KBM-7 (cell line): Measurements from ENCODE around the gene IQCH.

Source experiments
- DNase-seq: peaks from one replicate; pipeline ENCODE4 v3.0.0-alpha.2; 2015
- in situ Hi-C: fragments of 300-500 bp; cut with MboI; formaldehyde crosslinking; loops from 2 replicates; pipeline ENCODE4 v1.14.3; 2020; ENCODE audit warnings: low sequenced_read_pairs, low pct_unique_long_range_greater_than_20kb, mixed read lengths

Gene IQCH

DNA sequence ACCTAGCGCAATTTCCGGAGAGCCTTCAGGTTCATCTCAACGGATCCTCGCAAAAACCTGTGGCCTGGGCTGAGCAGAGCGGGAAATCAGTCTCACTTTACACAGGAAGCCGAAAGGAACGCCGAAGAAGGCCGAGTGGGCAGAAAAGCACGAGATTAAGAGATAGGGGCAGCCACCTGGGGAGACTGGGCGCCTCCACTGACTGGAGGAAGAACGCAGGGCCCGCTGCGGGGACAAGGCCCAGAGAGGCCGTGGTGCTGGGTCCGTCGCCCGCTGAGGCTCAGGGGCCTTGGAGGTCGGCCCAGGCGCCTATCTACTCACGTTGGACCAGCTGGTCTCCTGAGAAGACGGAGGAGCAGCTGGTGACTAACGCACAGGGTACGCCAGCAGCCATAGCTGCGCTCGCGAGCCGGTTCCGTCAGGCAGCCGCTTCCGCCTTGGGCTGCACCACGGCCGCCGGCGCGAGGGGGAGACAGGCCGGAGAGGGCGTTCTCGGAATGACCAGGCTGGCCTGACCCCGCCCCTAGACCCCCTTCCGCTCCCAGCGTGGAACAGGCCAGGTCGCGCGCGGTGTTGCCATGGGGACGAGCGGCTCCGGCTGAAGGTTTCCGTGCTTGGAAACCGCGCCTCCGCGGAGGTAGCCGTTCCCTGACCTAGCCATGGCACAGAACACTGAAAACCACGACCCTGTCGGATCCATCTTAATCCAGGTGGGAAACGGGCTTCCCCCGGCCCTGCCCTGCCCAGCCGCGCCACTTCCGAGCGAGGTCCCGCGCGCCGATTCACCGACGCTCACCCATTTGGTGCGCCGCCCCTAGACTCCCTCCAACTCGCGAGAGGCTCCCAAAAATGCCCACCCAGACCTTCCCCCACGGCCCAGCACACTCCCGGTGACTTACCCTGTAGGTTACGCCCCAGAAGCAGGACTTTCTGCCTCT lies at the start of gene IQCH, which contains the start of gene AAGAB:
Gene IQCH (plus strand): TSS at position 549 of the 938 bp plus-strand sequence. CDS start 111 bp downstream, at position 660.
Gene AAGAB (minus strand): TSS at position 424 of the 938 bp plus-strand sequence. CDS start 30 bp downstream, at position 394.
- in situ Hi-C loops, result no loop called here

DNA sequence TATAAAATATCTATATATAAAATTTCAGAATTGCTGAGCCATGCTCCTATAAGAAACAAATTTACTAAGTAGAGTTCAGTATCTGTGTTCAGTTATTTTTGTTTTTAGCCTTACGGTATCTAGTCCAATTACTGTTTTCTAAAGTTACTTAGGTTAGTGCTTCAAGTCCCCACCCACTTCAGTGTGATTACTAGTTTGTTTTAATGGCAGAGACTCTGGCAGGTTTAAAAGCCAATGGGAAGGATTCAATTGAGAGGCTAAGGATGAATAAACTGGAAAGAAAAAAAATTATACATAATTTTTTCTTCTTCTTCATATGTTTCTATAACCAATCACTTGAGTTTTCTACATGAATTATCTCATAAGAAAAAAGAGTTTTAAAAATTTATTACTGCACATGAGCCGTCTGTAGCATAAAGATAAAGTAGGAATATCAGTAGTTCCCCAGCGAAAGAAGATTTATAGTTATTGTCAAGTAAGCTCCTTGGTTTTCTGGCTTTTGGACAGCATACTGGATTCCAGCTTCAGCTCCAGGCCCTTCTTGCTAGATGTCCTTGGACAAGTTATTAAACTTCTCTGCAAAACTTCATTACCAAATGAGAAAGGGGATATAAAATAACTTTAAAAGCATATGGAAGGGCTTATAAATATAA lies 46.9 kb upstream of the IQCH start:
- in situ Hi-C loops, result no loop called here
- no peak for DNase-seq

More for the DNA sequence above, at the start of gene IQCH, which contains the start of gene AAGAB:
- DNase-seq, result peak; percentile 100

DNA sequence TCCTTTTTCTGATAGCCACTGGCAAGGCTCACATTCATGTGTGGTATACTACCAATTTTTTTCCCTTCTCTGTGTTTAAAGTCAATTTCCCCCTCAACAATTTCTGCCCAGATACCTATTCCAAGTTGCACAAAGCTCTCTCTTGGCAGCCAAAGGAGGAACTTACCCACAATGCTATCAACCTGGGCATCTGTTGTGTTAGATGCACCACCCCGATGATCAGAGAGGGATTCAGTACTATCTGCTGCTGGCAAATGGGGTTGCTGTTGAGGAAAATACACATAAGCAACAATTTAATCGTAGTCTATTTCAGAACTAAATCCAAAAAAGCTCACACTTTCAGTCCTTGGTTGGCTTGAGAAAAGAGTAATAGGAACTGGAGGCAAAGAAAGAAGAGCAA lies 46.2 kb upstream of the IQCH start:
- DNase-seq, result no peak
- in situ Hi-C loops, result no loop called here

DNA sequence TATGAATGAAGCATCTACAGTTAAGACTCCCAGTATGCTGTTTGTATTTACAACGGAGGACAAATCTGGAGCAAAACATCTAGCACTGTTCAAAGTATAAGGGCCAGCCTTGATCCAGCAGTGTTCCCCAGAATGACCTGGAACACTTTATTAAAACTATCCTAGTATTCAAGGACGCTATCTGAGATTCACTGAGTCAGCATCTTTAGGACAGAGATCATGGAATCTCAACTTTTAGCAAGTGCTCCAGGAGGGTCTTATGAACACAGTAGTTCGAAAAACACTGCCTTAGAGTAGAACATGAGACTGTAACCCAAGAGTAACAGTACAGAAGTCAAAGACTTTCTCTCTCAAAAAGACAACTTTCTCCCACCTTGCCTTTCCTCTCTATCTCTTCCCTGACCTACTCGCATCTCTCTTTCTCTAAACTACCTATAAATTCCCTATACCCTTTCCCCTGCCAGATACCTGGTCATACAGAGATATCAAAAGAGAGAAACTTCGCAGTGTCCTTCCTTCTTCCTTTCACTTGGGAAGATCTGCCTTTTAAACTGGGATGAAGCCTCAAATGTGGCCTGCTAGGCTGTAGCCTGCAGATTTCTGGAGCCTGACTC lies 43.9 kb upstream of the IQCH start:
- no peak for DNase-seq
- in situ Hi-C loops, result no loop called here

DNA sequence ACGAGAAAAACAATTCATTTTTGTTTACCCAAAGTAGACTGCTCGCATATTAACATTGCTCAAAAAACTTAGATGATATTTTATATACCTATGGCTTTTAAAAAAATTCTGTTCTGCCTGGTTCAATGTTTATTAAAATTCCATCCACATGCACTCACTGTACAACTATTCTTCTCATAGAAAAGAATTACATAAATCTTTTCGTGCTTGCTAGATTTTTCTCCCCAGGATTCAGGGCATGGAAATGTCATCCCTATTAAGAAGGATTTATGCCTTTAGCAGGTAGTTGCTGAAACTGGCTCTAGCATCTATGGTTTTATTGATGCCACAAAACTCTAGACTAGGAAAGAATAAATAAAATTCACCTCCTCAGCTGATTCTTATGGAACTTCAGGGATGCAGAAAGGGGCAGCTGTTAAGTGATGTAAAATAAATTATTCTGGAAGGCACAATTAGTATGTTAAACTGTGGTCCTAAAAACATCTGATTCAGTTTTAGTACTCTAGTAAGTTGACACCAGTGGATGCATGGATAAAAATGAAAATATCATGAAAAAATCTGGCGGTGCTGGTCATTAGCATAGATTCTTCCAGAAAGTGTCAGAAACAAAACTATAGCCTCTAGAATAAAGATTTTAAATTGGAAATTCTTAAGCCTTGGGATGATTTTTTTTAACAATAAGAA lies 41.8 kb upstream of the IQCH start:
- in situ Hi-C loops, result no loop called here
- no peak for DNase-seq

DNA sequence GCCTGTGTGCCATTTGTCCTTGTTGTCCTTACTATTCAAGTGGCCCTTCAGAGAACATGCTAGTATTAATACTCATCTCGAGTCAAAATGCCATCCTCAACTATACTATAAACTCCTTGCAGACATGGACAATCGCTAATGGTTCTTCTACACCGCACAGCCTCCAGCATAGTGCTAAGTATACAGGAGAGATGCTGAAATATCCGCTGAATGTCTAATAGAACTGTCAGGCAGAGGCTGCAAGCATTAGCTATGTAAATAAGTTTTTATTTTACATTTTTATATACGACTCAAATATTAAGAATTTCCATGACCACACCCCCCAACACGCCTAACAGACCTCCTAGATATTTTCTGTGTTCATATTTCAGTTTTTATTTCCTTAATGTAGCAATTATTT lies 39.5 kb upstream of the IQCH start:
- no peak for DNase-seq
- in situ Hi-C loops, result no loop called here

DNA sequence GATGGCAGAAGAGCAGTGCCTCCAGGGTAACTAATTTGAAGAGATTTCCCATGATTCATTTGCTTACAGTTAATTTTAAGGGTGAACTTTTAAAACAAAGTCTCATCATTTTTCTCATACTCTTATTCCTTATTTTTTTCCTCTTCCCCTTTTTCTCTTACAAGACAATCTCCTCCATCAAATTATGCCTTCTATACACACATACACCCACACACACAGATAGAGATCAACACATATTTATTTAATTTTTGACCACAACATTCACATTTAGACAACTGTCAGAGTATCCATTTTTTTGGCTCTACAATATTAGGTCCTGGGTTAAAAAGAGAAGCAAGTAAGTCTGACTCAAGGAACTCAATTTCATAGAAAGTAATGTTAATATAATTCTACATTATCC lies 37.7 kb upstream of the IQCH start:
- DNase-seq, result peak; percentile 29
- in situ Hi-C loops, result no loop called here

DNA sequence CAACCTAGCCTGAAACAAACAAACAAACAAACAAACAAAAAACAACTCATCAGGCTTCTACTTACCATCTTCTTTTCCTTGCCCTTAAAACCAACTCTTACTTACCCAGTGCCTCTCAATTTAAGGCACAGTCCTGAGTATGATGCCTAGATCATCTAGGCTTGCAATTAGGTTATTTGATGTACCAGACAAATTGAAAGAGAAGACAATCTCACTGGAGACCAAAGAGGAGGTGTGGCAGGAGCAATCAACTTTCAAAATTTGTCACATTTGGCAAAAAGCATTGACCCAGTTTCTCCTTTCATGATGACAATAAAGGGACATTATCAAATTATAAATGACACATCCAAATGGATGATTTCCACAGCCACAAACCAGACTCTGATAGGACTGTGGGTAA lies 36.2 kb upstream of the IQCH start:
- no peak for DNase-seq
- in situ Hi-C loops, result no loop called here

DNA sequence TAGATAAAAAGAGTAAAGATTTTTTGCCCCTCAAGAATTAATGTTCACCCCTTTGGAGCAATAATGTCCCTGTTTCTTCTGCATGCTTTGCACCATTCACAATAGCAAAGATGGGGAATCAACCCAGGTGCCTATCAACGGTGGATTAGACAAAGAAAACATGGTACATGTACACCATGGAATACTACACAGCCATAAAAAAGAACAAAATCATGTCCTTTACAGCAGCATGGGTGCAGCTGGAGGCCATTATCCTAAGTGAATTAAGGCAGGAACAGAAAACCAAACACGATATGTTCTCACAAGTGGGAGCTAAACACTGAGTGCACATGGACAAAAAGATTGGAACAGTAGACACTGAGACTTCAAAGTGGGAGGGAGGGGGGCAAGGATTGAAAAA lies 35.3 kb upstream of the IQCH start:
- in situ Hi-C loops, result no loop called here
- no peak for DNase-seq

DNA sequence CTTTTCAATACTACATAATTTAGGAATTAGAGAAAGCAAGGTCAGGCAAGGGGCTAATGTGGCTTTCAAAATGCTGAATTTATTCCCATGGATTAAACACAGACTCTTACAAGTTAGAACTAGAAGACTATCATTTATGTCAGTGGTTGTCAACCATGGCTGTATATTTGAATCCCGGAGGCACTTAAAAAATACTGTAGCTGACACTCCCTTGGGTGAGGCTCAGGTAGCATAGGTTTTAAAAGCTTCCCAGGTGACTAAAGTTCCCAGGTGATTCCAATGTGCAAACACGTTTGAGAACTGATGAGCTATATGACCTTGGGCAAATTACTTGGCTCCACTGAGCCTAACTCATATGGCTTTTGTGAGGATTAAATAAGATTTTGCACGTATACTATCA lies 29.7 kb upstream of the IQCH start:
- in situ Hi-C loops, result no loop called here
- DNase-seq, result no peak

DNA sequence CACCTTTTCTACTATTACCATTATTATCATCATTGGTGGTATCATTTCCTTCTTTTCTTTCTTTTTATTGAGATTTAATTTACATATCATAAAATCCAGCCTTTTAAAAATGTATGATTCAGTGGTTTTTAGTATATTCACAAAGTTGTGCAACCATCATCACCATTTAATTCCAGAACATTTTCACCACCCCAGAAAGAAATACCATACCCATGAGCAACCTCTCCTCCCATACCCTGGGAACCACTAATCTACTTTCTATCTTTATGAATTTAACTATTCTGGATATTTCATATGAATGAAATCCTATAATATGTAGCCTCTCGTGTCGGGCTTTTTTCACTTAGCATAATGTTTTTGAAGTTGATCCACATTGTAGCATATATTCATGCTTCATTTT lies 29.2 kb upstream of the IQCH start:
- in situ Hi-C loops, result no loop called here
- no peak for DNase-seq

DNA sequence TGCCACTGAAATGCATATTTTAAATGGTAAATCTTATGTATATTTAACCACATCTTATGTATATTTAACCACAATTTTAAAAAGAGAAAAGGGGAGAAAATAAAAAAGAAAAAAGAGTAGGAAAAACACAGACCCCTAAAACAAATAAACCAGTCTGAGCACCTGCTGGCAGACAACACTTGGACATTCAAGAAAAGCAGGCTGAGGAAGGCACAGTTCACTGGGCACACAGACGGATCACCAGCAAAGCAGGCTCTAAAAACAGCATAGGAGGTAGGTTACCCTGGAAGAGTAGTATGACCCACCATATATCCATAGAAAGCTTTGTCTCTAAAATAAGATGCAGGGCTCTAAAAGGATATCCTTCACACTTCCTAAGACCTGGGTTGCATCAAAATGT lies 27.2 kb upstream of the IQCH start:
- no peak for DNase-seq
- in situ Hi-C loops, result no loop called here

DNA sequence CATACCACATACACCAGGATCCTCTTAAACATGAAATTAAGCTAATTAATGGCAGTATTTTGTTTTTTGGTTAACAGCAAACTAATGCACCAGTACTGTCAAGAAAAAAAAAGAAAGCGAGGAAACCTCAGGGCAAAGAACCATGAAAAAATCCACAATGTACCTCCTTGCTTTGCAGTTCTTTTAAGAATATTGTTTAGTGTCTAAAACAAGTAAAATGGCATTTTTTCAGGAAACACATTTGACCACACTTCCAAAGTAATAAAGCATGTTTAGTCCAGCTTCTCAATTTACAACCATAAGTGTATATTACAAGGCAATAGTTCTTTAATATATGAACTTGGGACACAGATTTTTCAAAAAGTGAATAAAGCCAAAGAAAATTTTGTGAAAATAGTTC lies 26.7 kb upstream of the IQCH start:
- DNase-seq, result peak; percentile 32
- in situ Hi-C loops, result no loop called here

DNA sequence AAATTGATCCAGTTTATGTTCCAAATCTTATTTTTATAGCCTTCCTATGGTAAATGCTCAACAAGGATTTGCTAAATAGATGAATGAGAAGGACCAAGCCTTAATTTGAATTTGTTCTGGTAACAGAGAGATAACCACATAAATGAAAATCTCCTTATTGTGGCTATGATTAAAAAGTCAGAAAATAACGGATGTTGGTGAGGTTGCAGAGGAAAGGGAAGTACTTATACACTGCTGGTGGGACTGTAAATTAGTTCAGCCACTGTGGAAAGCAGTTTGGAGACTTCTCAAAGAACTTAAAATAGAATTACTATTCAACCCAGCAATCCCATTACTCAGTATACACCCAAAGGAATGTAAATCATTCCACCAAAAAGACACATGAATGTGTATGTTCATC lies 26.3 kb upstream of the IQCH start:
- in situ Hi-C loops, result no loop called here
- DNase-seq, result peak; percentile 65

DNA sequence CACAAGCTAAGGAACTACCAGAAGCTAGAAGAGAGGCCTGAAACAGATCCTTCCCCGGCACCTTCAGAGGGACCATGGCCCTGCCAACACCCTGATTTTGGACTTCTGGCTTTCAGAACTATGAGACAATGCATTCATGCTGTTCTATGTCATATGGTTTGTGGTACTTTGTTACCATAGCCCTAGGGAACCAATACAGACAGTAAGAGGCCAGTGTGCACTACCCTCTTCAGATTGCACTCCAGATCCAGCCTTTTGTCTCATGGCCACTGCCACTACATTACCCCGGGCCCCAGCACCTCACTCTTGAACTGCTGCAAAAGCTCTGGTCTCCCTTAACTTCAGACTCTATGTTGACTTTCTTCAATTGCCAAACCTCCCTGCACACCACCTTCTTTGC lies 24.1 kb upstream of the IQCH start:
- no peak for DNase-seq
- in situ Hi-C loops, result no loop called here

DNA sequence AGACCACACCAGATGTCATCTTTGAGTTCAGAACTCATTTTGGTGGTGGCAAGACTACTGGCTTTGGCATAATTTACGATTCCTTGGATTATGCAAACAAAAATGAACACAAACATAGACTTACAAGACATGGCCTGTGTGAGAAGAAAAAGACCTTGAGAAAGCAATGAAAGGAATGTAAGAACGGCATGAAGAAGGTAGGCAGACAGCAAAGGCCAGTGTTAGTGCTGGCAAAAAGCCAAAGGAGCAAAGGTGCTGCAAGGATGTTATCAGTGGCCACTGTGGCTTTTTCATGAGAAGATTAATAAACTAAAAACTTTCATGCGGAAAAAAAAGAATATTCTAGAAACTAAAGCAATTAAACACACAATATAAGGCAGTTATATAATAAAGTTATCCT lies 22.0 kb upstream of the IQCH start:
- DNase-seq, result no peak
- in situ Hi-C loops, result no loop called here

DNA sequence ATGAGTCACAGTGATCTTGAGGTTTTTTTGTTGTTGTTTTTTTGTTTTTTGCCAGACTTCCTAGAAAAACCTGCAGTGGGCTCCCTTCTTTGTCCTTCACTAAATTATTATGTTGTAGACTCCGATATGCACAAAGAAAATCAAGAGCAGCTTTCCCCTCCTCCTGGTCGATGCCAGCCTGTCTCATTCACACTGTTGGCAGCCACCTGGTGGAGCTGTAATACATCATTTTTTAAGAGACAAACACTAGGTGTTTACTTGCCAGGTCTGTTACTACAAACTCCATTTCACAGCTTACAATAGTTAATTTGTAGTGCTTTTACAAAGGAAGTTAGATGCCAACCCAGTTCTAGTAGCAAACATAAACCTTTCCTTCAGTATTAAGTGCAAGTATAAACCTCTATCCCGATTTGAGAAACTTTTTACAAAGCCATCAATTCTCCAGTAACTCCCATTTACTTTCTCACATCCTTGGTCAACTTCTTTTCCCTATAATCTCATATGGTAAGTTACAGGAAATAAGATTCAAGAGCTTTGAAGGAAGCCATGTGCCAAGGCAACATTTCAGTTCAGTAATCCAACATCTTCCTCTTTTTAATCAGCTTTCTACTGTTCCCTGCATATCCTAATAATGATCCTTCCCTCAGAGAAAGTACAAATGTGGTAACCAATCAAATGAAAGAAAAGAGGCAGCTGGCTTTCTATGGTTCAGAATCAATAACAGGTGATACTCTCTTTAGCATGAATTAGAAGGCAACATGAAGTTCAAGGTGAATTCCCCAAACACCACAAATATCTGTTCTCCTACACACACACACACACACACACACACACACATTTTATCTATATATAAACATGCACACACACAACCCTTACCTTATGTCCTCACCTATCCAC lies 14.1 kb upstream of the IQCH start:
- in situ Hi-C loops, result no loop called here
- DNase-seq, result peak; percentile 55

DNA sequence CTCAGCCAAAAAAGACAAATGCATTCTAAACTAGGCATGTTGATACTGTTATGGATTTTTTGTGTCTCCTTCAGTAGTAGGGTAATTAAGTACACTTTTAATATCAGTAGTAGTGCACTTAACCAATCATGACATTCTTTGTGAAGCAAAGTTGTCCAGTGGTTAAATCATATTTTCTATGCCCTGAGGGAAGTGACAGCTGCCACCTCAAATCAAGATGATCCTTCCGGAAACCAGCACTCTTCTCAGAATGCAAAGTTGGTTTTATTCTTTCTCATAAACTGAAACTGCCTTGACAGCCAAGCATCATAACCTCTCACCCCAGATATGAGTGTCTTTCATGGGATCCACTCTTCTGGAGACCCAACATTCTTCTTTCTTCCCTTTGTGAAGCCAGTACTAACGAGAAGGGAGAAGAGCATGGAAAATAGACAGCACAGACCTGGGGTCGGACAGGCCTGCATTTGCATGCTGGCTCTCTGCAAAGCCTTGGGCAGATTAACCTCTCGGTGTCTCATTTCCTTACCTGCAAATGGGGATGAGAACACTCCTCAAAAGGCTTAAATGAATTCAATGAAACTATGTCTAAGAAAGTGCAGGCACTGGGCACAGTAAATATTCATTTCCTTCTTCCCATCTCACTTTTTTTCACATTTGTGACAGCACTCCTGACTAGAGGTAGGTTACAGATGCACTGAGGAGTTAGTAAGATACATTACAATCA lies 13.3 kb upstream of the IQCH start:
- in situ Hi-C loops, result no loop called here
- DNase-seq, result no peak
